Mesendoderm (in vitro differentiated cells): ENCODE measurements around the gene STAT3.
"Not testable (repeated sequence)": the region's sequence is repeated elsewhere in the genome, so short reads cannot be mapped to it uniquely, and the experiment has no call there.

Experiments
- DNase-seq: peaks from one replicate; pipeline ENCODE4 v3.0.0; 2013
- H2AK5ac ChIP-seq: 2 replicates; pipeline ENCODE4 v1.6.1; 2013; ENCODE audit warnings: low read length, inconsistent platforms
- H2BK120ac ChIP-seq: 2 replicates; pipeline ENCODE4 v1.6.1; 2013; ENCODE audit warnings: low read depth, mild to moderate bottlenecking, low read length, moderate library complexity, mixed read lengths
- H2BK15ac ChIP-seq: replicated peaks from 2 replicates; pipeline ENCODE4 v1.6.1; 2013; ENCODE audit warnings: low read depth, mild to moderate bottlenecking, moderate library complexity
- H2BK5ac ChIP-seq: 2 replicates; pipeline ENCODE4 v1.6.1; 2013; ENCODE audit warnings: low read length, inconsistent platforms
- H3K18ac ChIP-seq: 2 replicates; pipeline ENCODE4 v1.6.1; 2013; ENCODE audit warnings: mild to moderate bottlenecking, low read length, mixed read lengths
- H3K23ac ChIP-seq: one replicate; pipeline ENCODE4 v1.6.1; 2013; ENCODE audit warnings: low read length
- H3K27ac ChIP-seq: 2 replicates; pipeline ENCODE4 v1.5.1; 2013; ENCODE audit warnings: low read depth, mild to moderate bottlenecking, inconsistent platforms, low read length, moderate library complexity
- H3K27me3 ChIP-seq: 2 replicates; pipeline ENCODE4 v1.6.1; 2013; ENCODE audit warnings: low read length, control low read depth, mild to moderate bottlenecking, inconsistent platforms; ENCODE audit not compliant: insufficient read depth, poor library complexity
- H3K36me3 ChIP-seq: 2 replicates; pipeline ENCODE4 v1.6.1; 2013; ENCODE audit warnings: low read length, inconsistent platforms; ENCODE audit not compliant: control insufficient read depth, insufficient read depth
- H3K4ac ChIP-seq: one replicate; pipeline ENCODE4 v1.6.1; 2013; ENCODE audit warnings: low read depth, mild to moderate bottlenecking, low read length, moderate library complexity
- H3K4me1 ChIP-seq: 2 replicates; pipeline ENCODE4 v1.6.1; 2013; ENCODE audit warnings: low read depth, low read length, inconsistent platforms; ENCODE audit not compliant: control insufficient read depth
- H3K4me2 ChIP-seq: 2 replicates; pipeline ENCODE4 v1.6.1; 2013; ENCODE audit warnings: low read length
- H3K4me3 ChIP-seq: 2 replicates; pipeline ENCODE4 v1.5.1; 2013; ENCODE audit warnings: mild to moderate bottlenecking, low read length
- H3K56ac ChIP-seq: one replicate; pipeline ENCODE4 v1.6.1; 2013; ENCODE audit warnings: low read length
- H3K79me1 ChIP-seq: 2 replicates; pipeline ENCODE4 v1.6.1; 2013; ENCODE audit warnings: low read length, inconsistent platforms
- H3K79me2 ChIP-seq: 2 replicates; pipeline ENCODE4 v1.6.1; 2013; ENCODE audit warnings: mild to moderate bottlenecking, low read length; ENCODE audit not compliant: control insufficient read depth, insufficient read depth
- H3K9ac ChIP-seq: 2 replicates; pipeline ENCODE4 v1.6.1; 2013; ENCODE audit warnings: low read length, inconsistent platforms
- H4K5ac ChIP-seq: one replicate; pipeline ENCODE4 v1.6.1; 2013; ENCODE audit warnings: low read length
- H4K8ac ChIP-seq: one replicate; pipeline ENCODE4 v1.6.1; 2013; ENCODE audit warnings: low read depth, mild to moderate bottlenecking, control low read depth, low read length, moderate library complexity
- WGBS: extraction: QIAGEN DNeasy Blood & Tissue Kit; methylation state at CpG from one replicate; pipeline ENCODE4 v1.1.7; 2013; ENCODE audit warnings: low lambda C conversion rate, missing lambda C conversion rate; ENCODE audit not compliant: insufficient coverage; ENCODE audit errors: extremely low coverage; 5-methylcytosine and 5-hydroxymethylcytosine counted together

The STAT3 gene

DNA sequence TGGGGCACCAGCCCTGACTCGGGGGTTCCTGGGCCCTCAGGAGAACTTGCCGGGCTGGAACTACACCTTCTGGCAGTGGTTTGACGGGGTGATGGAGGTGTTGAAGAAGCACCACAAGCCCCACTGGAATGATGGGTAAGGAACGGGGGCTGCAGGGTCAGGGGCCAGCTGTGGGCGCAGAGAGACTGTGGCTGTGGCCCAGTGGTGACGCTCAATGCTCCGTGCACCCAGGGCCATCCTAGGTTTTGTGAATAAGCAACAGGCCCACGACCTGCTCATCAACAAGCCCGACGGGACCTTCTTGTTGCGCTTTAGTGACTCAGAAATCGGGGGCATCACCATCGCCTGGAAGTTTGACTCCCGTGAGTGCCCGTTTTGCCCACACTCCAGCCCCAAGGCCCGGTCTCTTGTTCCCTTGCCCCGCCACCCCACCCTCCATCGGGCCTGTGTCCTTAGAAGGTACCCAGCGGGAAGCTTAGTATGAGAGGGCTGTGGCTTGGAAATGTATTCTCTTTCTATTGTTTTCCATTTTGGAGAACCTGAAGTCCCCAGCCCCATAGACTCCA, 80.8 kb downstream of the STAT3 start:
- H3K9ac ChIP-seq, result no peak overlapping the region
- no peak for DNase-seq
- no peaks in the 10 kb centered on the region for H3K79me1 ChIP-seq
- H3K18ac ChIP-seq, result no peak overlapping the region
- H2BK15ac ChIP-seq, result no peak overlapping the region
- H3K4me3 ChIP-seq, result no peak overlapping the region
- no peaks in the 10 kb centered on the region for H3K79me2 ChIP-seq
- no peak overlapping the region for H3K27ac ChIP-seq
- no peak overlapping the region for H3K4ac ChIP-seq
- H3K36me3 ChIP-seq, result no peaks in the 10 kb centered on the region
- no peak overlapping the region for H4K5ac ChIP-seq
- no peak overlapping the region for H3K4me2 ChIP-seq
- no peaks in the 10 kb centered on the region for H3K27me3 ChIP-seq
- no peak overlapping the region for H3K23ac ChIP-seq
- H2BK5ac ChIP-seq, result no peak overlapping the region
- H3K56ac ChIP-seq, result no peak overlapping the region
- WGBS, result no CpG with 5 or more reads among the region's 19 CpGs
- no peaks in the 10 kb centered on the region for H3K4me1 ChIP-seq
- no peak overlapping the region for H2BK120ac ChIP-seq
- H4K8ac ChIP-seq, result no peak overlapping the region
- no peak overlapping the region for H2AK5ac ChIP-seq

DNA sequence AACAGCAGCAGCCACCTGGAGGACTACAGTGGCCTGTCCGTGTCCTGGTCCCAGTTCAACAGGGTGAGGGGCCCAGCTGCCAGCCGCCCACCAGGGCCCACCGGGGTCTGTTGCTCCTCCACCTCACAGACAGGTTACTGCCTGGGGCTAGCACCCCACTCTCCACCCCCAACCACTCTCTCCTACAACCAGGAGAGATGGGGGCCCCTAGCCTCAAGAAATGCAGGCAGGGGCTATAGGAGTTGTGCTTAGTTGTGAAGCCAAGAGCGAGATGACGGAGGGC, 81.9 kb downstream of the STAT3 start:
- no peaks in the 10 kb centered on the region for H3K79me2 ChIP-seq
- H2AK5ac ChIP-seq, result no peak overlapping the region
- no peak overlapping the region for H3K27ac ChIP-seq
- no peak for DNase-seq
- H3K23ac ChIP-seq, result no peak overlapping the region
- H3K79me1 ChIP-seq, result no peaks in the 10 kb centered on the region
- H3K9ac ChIP-seq, result no peak overlapping the region
- no peak overlapping the region for H3K56ac ChIP-seq
- H3K36me3 ChIP-seq, result no peaks in the 10 kb centered on the region
- WGBS, result no CpG with 5 or more reads among the region's 5 CpGs
- H2BK15ac ChIP-seq, result no peak overlapping the region
- H2BK5ac ChIP-seq, result no peak overlapping the region
- no peak overlapping the region for H3K4ac ChIP-seq
- H4K5ac ChIP-seq, result no peak overlapping the region
- no peak overlapping the region for H3K18ac ChIP-seq
- H4K8ac ChIP-seq, result no peak overlapping the region
- H3K4me3 ChIP-seq, result no peak overlapping the region
- H2BK120ac ChIP-seq, result no peak overlapping the region
- H3K27me3 ChIP-seq, result no peaks in the 10 kb centered on the region
- H3K4me1 ChIP-seq, result no peaks in the 10 kb centered on the region
- no peak overlapping the region for H3K4me2 ChIP-seq

DNA sequence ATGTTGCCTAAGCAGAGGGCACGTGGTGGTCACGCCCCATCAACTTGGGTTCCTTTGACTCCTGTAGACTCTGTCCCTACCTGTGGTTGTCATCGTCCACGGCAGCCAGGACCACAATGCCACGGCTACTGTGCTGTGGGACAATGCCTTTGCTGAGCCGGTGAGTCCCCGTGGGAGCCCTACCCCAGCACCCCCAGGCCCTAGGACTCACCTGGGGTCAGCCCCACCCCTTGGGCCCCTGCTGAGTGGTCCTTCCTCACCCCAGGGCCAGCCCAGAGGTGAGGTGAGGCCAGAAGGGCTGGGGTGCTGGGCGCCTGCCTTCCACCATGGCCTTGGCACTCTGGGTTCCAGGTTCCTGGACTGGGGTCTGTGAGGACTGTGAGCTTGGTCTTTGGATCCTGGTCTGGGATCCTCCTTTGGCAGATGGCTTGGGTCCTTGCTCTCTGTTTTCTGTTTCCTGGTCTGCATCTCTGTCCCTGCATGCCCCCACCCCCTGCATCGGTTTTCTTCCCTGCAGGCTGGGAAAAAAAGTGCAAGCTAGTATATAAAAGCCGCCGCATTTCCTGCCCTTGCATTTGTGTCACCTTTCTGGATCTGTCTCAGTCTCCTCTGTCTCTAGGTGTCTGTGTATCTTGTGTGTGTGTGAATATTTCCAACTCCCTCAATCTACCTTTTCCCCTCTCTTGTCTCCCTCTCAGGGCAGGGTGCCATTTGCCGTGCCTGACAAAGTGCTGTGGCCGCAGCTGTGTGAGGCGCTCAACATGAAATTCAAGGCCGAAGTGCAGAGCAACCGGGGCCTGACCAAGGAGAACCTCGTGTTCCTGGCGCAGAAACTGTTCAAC, 82.5 kb downstream of the STAT3 start:
- H3K79me1 ChIP-seq, result no peaks in the 10 kb centered on the region
- H4K8ac ChIP-seq, result no peak overlapping the region
- no peak overlapping the region for H2BK5ac ChIP-seq
- H2BK15ac ChIP-seq, result no peak overlapping the region
- H3K23ac ChIP-seq, result peak overlapping the region; percentile 66
- H3K27ac ChIP-seq, result no peak overlapping the region
- no peak for DNase-seq
- no peak overlapping the region for H3K4me2 ChIP-seq
- no peaks in the 10 kb centered on the region for H3K27me3 ChIP-seq
- H3K9ac ChIP-seq, result no peak overlapping the region
- H3K4me1 ChIP-seq, result no peaks in the 10 kb centered on the region
- no CpG with 5 or more reads among the region's 18 CpGs for WGBS
- H3K79me2 ChIP-seq, result no peaks in the 10 kb centered on the region
- no peak overlapping the region for H2BK120ac ChIP-seq
- no peak overlapping the region for H2AK5ac ChIP-seq
- H4K5ac ChIP-seq, result no peak overlapping the region
- no peaks in the 10 kb centered on the region for H3K36me3 ChIP-seq
- no peak overlapping the region for H3K4me3 ChIP-seq
- no peak overlapping the region for H3K18ac ChIP-seq
- no peak overlapping the region for H3K4ac ChIP-seq
- H3K56ac ChIP-seq, result no peak overlapping the region

DNA sequence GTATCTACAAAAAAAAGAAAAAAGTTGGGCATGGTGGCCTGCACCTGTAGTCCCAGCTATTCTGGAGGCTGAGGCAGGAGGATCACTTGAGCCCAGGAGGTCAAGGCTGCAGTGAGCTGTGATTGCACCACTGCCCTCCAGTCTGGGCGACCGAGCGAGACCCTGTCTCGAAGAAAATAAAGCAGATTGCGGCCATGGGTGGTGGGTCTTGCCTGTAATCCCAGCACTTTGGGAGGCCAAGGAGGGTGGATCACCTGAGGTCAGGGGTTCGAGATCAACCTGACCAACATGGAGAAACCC, 83.3 kb downstream of the STAT3 start:
- not testable (repeated sequence) for DNase-seq, H2BK5ac ChIP-seq, H3K56ac ChIP-seq, H2BK120ac ChIP-seq, H3K18ac ChIP-seq, H3K36me3 ChIP-seq, H4K8ac ChIP-seq, H3K4me2 ChIP-seq, H3K27me3 ChIP-seq, H3K4me3 ChIP-seq, H3K79me2 ChIP-seq, H3K27ac ChIP-seq, H3K9ac ChIP-seq, H2BK15ac ChIP-seq, H3K4ac ChIP-seq, H3K79me1 ChIP-seq, H2AK5ac ChIP-seq, H3K4me1 ChIP-seq, H4K5ac ChIP-seq, H3K23ac ChIP-seq
- no CpG with 5 or more reads among the region's 6 CpGs for WGBS

DNA sequence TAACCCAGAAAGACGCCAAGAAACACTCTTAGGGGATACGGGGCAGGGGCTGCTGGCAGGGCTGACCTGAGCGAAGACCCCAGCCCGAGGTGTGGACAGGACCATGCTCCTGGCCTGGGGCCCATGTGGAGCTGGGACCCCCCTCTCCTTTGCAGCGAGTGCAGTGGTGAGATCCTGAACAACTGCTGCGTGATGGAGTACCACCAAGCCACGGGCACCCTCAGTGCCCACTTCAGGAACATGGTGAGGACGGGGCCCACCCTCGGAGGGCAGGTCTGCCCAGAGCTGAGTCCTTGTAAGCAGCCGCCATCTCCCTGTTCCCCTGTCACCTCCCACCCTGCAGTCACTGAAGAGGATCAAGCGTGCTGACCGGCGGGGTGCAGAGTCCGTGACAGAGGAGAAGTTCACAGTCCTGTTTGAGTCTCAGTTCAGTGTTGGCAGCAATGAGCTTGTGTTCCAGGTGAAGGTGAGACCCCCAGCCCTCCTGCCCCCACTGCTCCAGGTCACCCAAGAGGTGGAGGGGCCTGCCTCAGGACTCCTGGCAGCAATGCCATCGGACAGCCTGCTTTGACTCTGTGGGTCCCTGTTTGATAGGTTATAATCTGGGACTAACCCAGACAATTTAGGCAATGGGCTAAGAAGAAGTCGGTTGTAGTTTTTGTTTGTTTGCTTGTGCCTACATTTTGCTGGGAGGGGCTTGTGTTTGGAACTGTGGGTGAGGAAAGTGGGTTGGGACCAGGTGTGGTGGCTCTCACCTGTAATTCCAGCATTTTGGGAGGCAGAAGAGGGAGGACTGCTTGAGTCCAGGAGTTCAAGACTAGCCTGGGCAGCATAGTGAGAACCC, 83.8 kb downstream of the STAT3 start:
- no CpG with 5 or more reads among the region's 16 CpGs for WGBS
- Histone ChIP-seq H2BK15ac (no peak overlapping the region), H3K4me3 (no peak overlapping the region), H2BK5ac (no peak overlapping the region), H3K23ac (no peak overlapping the region), H4K8ac (no peak overlapping the region), H2AK5ac (no peak overlapping the region), H3K18ac (no peak overlapping the region), H3K4ac (no peak overlapping the region), H3K79me1 (no peaks in the 10 kb centered on the region), H3K56ac (no peak overlapping the region), H3K27ac (no peak overlapping the region), H3K27me3 (no peaks in the 10 kb centered on the region), H2BK120ac (no peak overlapping the region), H3K4me2 (no peak overlapping the region), H3K9ac (no peak overlapping the region), H3K4me1 (no peaks in the 10 kb centered on the region), H3K36me3 (no peaks in the 10 kb centered on the region), H4K5ac (no peak overlapping the region), H3K79me2 (no peaks in the 10 kb centered on the region)
- DNase-seq, result no peak
